Right lobe of liver (tissue), 6 donors: ENCODE data around the gene VPS8. TPM values are rescaled to one million over a fixed set of nuclear protein-coding genes. Genes with fewer than 3 reads are reported as not detected.

Experiments
- ATAC-seq, 4 donors: fragments of 200-7000 bp; cut with Tn5 transposase; one replicate each; pipeline ENCODE4 v1.9.1; 2020; ENCODE audit warnings: mild to moderate bottlenecking in 4 of 4, moderate library complexity in 4 of 4
- DNase-seq, 3 donors: peaks; one replicate each; pipeline ENCODE4 v3.0.0-alpha.2; 2020
- H3K27ac ChIP-seq, 3 donors: fragments of 200-600 bp; one replicate each; pipeline ENCODE4 v1.8.0; 2022
- H3K27me3 ChIP-seq, 2 donors: fragments of 200-600 bp; one replicate each; pipeline ENCODE4 v1.8.0; 2022
- H3K36me3 ChIP-seq, 4 donors: fragments of 200-600 bp; sonication (generic) in 1 of 4; one replicate each; pipeline versions ENCODE4 v1.5.1 to v1.8.0; 2017 to 2022; ENCODE audit warnings: control low read depth in 1 of 4
- H3K4me1 ChIP-seq, 4 donors: fragments of 200-600 bp; sonication (generic) in 1 of 4; one replicate each; pipeline versions ENCODE4 v1.5.1 to v1.8.0; 2017 to 2022; ENCODE audit warnings: control low read depth in 1 of 4
- H3K4me3 ChIP-seq, 3 donors: fragments of 200-600 bp; one replicate each; pipeline ENCODE4 v1.8.0; 2022
- H3K9me3 ChIP-seq, 4 donors: fragments of 200-600 bp; sonication (generic) in 1 of 4; one replicate each; pipeline versions ENCODE4 v1.5.1 to v1.8.0; 2017 to 2022; ENCODE audit warnings: control low read depth in 1 of 4
- CTCF ChIP-seq, 4 donors: fragments of 200-600 bp in 3 of 4; fragments of 450-650 bp in 1 of 4; IDR thresholded peaks; one replicate each; pipeline versions ENCODE4 v1.5.1 to v1.8.0; 2016 to 2022; ENCODE audit warnings: antibody characterized with exemption in 4 of 4, mild to moderate bottlenecking in 2 of 4
- POLR2A ChIP-seq: fragments of 450-650 bp; IDR thresholded peaks from one replicate; pipeline ENCODE4 v1.6.1; 2017; ENCODE audit warnings: antibody characterized with exemption, mild to moderate bottlenecking
- WGBS: methylation state at CpG from one replicate; pipeline ENCODE4 v1.1.6; 2018; ENCODE audit warnings: low coverage, low lambda C conversion rate; ENCODE audit not compliant: insufficient coverage; ENCODE audit errors: missing lambda C conversion rate; 5-methylcytosine and 5-hydroxymethylcytosine counted together
- intact Hi-C, 2 donors: fragments of 100-400 bp; cut with DNase I; formaldehyde crosslinking; loops; one replicate each; pipeline versions ENCODE4 v1.11.2 to v1.14.1; 2022
- total RNA-seq, 6 experiments: library from RNA; depleted of rRNA in 2 of 6; stranded (reverse); fragments of >200 nt in 2 of 6; fragmentation: NEBNext Ultra II Directional in 3 of 6; extraction: Animal tissue kit (Norgen Biotek cat#: 25700) in 3 of 6; gene quantifications; one replicate each; pipeline versions ENCODE4 v1.1.0 to v1.2.4, GENCODE V29; 2016 to 2023
- donor health status: DM: no; HTN: yes; CAD: no.
- donor health status: DM: no; HTN: no; CAD: no.
- donor health status: DM: no; HTN: no; CAD: no.
- donor health status: DM: no; HTN: yes; CAD: no.
- donor health status: DM: no; HTN: yes; CAD: no.

Gene VPS8
- total RNA-seq, 6 experiments from 2014 or later: 20.4 to 24.5 (median 21.3) TPM

DNA sequence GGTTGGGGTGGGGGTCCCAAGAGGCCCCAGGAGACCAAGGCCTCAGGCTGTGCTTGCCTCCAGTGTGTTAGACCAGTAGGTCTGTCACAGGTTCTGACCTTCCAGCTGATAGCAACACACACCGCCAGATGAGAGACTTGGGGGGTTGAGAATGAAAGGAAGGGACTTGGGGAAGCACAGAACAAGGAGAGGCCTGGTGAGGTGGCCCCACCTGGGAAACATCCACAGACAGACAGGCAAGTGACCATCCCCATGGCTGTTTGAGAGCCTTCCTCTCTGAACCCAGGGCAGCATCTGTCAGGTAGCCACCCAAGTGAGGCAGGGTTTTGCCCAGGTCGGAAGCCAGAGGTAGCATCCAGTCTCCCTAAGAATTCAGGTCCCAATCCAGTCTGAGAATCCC, 35.0 kb upstream of the VPS8 start:
- Histone ChIP-seq H3K27me3 (no peaks in the 10 kb centered on the region), H3K4me3 (no peak overlapping the region), H3K9me3 (no peaks in the 10 kb centered on the region), H3K4me1 (peaks cover 0 to 3% (median 0%) of the 10 kb centered on the region in 4 donors), H3K36me3 (no peaks in the 10 kb centered on the region), H3K27ac (no peak overlapping the region)
- no peak for ATAC-seq
- intact Hi-C loops: no loop called here
- DNase-seq: no peak
- TF ChIP-seq CTCF (IDR thresholded peaks at IDR 0.05) (no peak), POLR2A (no peak)
- WGBS: 71% methylated on average over 2 of the region's 2 CpGs

DNA sequence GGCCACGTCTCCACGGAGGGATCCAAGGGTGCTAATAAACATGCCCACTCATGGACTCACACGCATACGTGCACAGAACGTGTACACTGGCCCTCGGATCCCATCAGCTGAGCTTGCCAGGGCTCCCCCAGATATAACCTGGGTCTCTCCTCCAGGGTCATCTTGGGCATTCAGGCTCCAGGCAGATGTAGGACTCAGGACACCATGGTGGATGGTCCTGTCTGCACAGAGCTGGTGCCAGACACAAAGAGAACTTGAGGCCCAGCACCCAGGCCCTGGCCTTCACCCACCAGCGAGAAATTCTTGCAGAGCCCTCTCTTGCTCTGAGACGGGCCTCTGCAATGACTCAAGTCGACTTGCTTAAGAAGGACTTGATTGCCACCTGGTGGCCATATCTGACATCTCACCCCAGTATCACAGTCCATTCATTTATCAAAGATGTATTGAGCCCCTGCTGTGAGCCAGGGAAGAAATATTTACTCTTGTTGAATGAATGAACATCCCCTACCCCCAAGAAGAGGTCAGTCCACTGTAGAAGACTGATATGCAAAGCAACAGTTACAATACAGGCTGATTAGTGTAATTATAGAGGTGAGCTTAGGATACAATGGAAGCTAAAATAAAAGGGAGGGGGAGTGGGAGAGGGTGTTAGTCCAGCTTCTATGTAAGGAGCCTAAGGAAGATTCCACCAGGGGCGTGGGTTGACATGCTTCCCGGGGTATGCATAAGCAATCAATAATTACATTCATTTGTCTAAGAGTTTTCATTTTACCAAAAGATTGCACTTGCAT, 34.2 kb upstream of the VPS8 start:
- H3K27ac ChIP-seq: no peak overlapping the region
- no peaks in the 10 kb centered on the region for H3K36me3 ChIP-seq
- ATAC-seq: peak; percentile 86 to 95 (median 92)
- DNase-seq: peak; percentile 75 to 86 (median 77)
- H3K4me1 ChIP-seq: peaks cover 0 to 3% (median 0%) of the 10 kb centered on the region in 4 donors
- H3K27me3 ChIP-seq: no peaks in the 10 kb centered on the region
- intact Hi-C loops: no loop called here
- H3K9me3 ChIP-seq: no peaks in the 10 kb centered on the region
- WGBS: 6% methylated on average over 6 of the region's 11 CpGs
- H3K4me3 ChIP-seq: no peak overlapping the region
- TF ChIP-seq CTCF (IDR thresholded peaks at IDR 0.05) (peak; percentile 81 to 95 (median 84)), POLR2A (no peak)

DNA sequence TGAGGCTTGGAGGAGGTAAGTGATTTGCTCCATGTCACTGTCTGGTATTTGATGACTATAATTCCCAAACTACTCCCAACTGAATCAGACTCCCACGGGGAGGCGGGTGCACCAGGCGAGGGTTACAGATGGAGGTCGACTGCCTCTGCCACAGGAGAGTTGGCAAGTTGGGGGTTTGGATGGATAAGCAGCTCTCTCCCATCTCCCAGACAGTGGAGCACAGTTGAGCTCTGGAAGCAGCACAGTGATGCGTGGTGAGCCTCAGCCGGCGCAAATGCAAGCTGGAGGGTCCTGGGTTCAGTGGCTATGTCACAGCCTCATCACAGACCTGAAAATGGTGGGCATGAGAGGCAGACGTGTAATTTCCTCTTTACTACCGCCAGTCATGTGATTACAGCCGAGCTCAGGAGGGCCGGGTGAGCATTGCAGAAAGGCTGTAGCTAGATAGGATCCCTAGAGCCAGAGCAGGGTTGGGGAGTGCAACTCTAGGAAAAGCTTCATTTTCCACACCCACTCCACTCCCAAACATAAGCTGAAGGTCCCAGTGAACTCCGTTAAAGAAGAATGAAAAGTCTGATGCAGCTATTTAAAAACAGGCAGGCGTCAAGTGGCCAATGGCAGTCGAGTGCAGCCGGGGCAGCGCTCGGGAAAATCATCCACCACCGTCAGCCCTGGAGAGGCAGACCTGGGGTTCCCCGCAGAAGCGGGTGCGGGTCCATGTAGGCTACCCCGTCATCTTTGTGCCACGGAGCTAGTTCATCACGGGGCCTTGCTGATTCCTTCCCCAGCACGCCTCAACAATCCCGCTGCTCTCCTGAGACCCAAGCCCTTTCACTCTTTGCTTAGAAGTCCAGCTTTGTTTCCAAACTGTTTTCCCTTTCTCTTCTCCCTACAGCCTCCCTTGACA, 33.3 kb upstream of the VPS8 start:
- Histone ChIP-seq H3K27ac (no peak overlapping the region), H3K36me3 (no peaks in the 10 kb centered on the region), H3K27me3 (no peaks in the 10 kb centered on the region), H3K4me1 (peaks cover 0 to 3% (median 0%) of the 10 kb centered on the region in 4 donors), H3K9me3 (no peaks in the 10 kb centered on the region), H3K4me3 (no peak overlapping the region)
- intact Hi-C loops: no loop called here
- TF ChIP-seq CTCF (IDR thresholded peaks at IDR 0.05): no peak
- TF ChIP-seq POLR2A: no peak
- peak in 1 of 3 donors; percentile 35 for DNase-seq
- WGBS: 48% methylated on average over 21 of the region's 26 CpGs
- no peak for ATAC-seq

DNA sequence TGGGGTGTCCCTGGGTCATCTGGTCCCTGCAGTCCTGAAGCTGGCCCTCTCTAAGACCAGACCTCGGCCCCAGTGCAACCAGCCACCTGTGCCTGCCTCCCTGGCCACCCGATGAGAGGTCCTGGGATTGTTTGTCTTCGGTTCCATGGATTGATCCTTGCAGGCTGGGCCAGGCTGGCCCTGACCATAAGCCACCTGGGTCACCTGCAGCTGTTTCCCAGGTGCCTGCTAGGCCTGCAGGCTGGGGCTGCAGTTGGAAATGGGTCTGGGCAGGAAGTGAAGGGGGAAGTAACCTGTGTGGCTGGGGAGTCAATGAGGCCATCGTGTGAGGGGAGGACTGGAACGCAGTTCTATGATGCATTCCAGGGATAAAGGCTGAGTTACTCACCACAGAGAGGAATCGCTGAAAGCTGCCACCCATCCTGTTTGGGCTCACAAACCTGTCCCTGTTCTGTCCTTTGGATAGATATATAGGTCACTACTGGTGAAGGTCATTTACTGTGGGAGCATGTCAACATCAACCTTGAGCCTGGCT, 30.9 kb upstream of the VPS8 start:
- Histone ChIP-seq H3K36me3 (no peaks in the 10 kb centered on the region), H3K4me3 (no peak overlapping the region), H3K27me3 (no peaks in the 10 kb centered on the region), H3K27ac (no peak overlapping the region), H3K4me1 (peaks cover 0 to 3% (median 0%) of the 10 kb centered on the region in 4 donors), H3K9me3 (no peaks in the 10 kb centered on the region)
- TF ChIP-seq POLR2A (no peak), CTCF (IDR thresholded peaks at IDR 0.05) (no peak)
- intact Hi-C loops: no loop called here
- ATAC-seq (no peak), DNase-seq (peak in 1 of 3 donors; percentile 44)
- 36% methylated on average over 5 of the region's 6 CpGs for WGBS
